Posterior vena cava (tissue), 2 donors: ENCODE measurements around the gene TMC8. TPM values are rescaled to one million over a fixed set of nuclear protein-coding genes. Genes with fewer than 3 reads are reported as not detected.
"Not testable (repeated sequence)": the region's sequence is repeated elsewhere in the genome, so short reads cannot be mapped to it uniquely, and the experiment has no call there.

Experiments
- DNase-seq: peaks from one replicate; pipeline ENCODE4 v3.0.0-alpha.2; 2020; ENCODE audit warnings: low spot score
- intact Hi-C, 2 donors: fragments of 100-400 bp; cut with DNase I; formaldehyde crosslinking; loops; one replicate each; pipeline versions ENCODE4 v1.14.1 to v1.14.2; 2022 to 2023
- total RNA-seq, 2 donors: library from RNA; stranded (reverse); fragmentation: NEBNext Ultra II Directional; extraction: Animal tissue kit (Norgen Biotek cat#: 25700); gene quantifications; one replicate each; pipeline ENCODE4 v1.2.1, GENCODE V29; 2021
- donor health status: DM: yes; HTN: yes; CAD: no.
- donor health status: DM: yes; HTN: yes; CAD: no.

The TMC8 gene
- total RNA-seq, 2 donors from 2014 or later: 6.4 to 15.7 TPM

GRCh38 chr17:78108726-78109488, 21.7 kb upstream of the TMC8 start:
- DNase-seq: no peak
- intact Hi-C loops: no loop called here

- DNase-seq: no peak
Observed at GRCh38 chr17:78109489-78109761, 21.1 kb upstream of the TMC8 start.

GRCh38 chr17:78110363-78111015, 20.1 kb upstream of the TMC8 start:
- intact Hi-C loops: loop anchor here (5.0 kb wide), 2 partner anchors 67 to 142 kb away; no protein-coding TSS in a partner anchor
- peak; percentile 79 for DNase-seq

More at GRCh38 chr17:78109489-78109761, 21.1 kb upstream of the TMC8 start:
- intact Hi-C loops: no loop called here

- peak; percentile 76 for DNase-seq
- intact Hi-C loops: loop anchor here (5.0 kb wide), 2 partner anchors 66 to 141 kb away; no protein-coding TSS in a partner anchor
Observed at GRCh38 chr17:78111016-78111726, 19.4 kb upstream of the TMC8 start.

- DNase-seq: peak; percentile 78
- intact Hi-C loops: loop anchor here (2.0 to 5.0 kb wide), 3 partner anchors 65 to 140 kb away; no protein-coding TSS in a partner anchor
Observed at GRCh38 chr17:78111727-78112517, 18.6 kb upstream of the TMC8 start.

- peak; percentile 95 for DNase-seq
- intact Hi-C loops: loop anchor here (2.0 to 5.0 kb wide), 3 partner anchors 64 to 140 kb away; no protein-coding TSS in a partner anchor
Observed at GRCh38 chr17:78112518-78113471, 17.8 kb upstream of the TMC8 start.

GRCh38 chr17:78113804-78114785, 16.5 kb upstream of the TMC8 start:
- DNase-seq: no peak
- intact Hi-C loops: loop anchor here (2.0 to 5.0 kb wide), 3 partner anchors 63 to 138 kb away; no protein-coding TSS in a partner anchor

- intact Hi-C loops: loop anchor here (5.0 kb wide), 2 partner anchors 62 to 137 kb away; no protein-coding TSS in a partner anchor
- DNase-seq: no peak
Observed at GRCh38 chr17:78114831-78115723, 15.5 kb upstream of the TMC8 start.

- DNase-seq, intact Hi-C loops: not testable (repeated sequence)
Observed at GRCh38 chr17:78115803-78116202, 14.8 kb upstream of the TMC8 start.

GRCh38 chr17:78116411-78116810, 14.2 kb upstream of the TMC8 start:
- intact Hi-C loops: no loop called here
- no peak for DNase-seq

GRCh38 chr17:78117027-78117981, 13.3 kb upstream of the TMC8 start:
- intact Hi-C loops: no loop called here
- DNase-seq: no peak

- DNase-seq: no peak
- intact Hi-C loops: no loop called here
Observed at GRCh38 chr17:78118801-78119241, 11.8 kb upstream of the TMC8 start.

GRCh38 chr17:78120537-78120936, 10.0 kb upstream of the TMC8 start:
- intact Hi-C loops: loop anchor here in 1 of 2 donors (10.0 kb wide), 1 partner anchor 304 kb away; no protein-coding TSS in a partner anchor
- DNase-seq: no peak

- DNase-seq: no peak
- intact Hi-C loops: loop anchor here in 1 of 2 donors (10.0 kb wide), 1 partner anchor 304 kb away; no protein-coding TSS in a partner anchor
Observed at GRCh38 chr17:78120971-78121800, 9.4 kb upstream of the TMC8 start.
